Gastrocnemius medialis (tissue), 4 donors: Measurements from ENCODE around the gene CARD6.
"Not testable (repeated sequence)": the region's sequence is repeated elsewhere in the genome, so short reads cannot be mapped to it uniquely, and the experiment has no call there.

Experiments
- POLR2A ChIP-seq, 2 donors: fragments of 450-650 bp; IDR thresholded peaks; one replicate each; pipeline ENCODE4 v1.6.1; 2017; ENCODE audit warnings: antibody characterized with exemption in 2 of 2, mild to moderate bottlenecking in 2 of 2, moderate library complexity in 2 of 2
- TF ChIP-seq, protein P1 (sequence below), 5 experiments: fragments of 450-650 bp in 3 of 5; fragments of 200-600 bp in 2 of 5; sonication (generic) in 2 of 5; IDR thresholded peaks in 4 of 5; conservative IDR thresholded peaks in 1 of 5; 1 replicate in 4 of 5; 2 replicates in 1 of 5; pipeline ENCODE4 v1.5.1; 2016 to 2019; ENCODE audit warnings: antibody characterized with exemption in 5 of 5, mild to moderate bottlenecking in 3 of 5, moderate library complexity in 3 of 5

- not testable (repeated sequence) for TF ChIP-seq POLR2A (IDR thresholded peaks at IDR 0.05)
- TF ChIP-seq, protein P1, sequence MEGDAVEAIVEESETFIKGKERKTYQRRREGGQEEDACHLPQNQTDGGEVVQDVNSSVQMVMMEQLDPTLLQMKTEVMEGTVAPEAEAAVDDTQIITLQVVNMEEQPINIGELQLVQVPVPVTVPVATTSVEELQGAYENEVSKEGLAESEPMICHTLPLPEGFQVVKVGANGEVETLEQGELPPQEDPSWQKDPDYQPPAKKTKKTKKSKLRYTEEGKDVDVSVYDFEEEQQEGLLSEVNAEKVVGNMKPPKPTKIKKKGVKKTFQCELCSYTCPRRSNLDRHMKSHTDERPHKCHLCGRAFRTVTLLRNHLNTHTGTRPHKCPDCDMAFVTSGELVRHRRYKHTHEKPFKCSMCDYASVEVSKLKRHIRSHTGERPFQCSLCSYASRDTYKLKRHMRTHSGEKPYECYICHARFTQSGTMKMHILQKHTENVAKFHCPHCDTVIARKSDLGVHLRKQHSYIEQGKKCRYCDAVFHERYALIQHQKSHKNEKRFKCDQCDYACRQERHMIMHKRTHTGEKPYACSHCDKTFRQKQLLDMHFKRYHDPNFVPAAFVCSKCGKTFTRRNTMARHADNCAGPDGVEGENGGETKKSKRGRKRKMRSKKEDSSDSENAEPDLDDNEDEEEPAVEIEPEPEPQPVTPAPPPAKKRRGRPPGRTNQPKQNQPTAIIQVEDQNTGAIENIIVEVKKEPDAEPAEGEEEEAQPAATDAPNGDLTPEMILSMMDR (IDR thresholded peaks at IDR 0.05 in 4 of 5, conservative IDR thresholded peaks at IDR 0.05 in 1 of 5), result not testable (repeated sequence)
These were observed 46.3 kb upstream of the CARD6 start for GRCh38 chr5:40794877-40795276.
